PC-9 (cell line): ENCODE measurements around the gene NKX2-1. TPM values are rescaled to one million over a fixed set of nuclear protein-coding genes. Genes with fewer than 3 reads are reported as not detected.

Experiments used
- BruUV-seq: library from RNA; stranded (reverse); fragments of 400-500 nt; replicated peaks from 2 replicates; lab custom pipeline; 2021; lab: Mats Ljungman, UMichigan
- CTCF ChIA-PET: fragments of 300-600 bp; sonication (Branson Sonifier 250); formaldehyde crosslinking; loops from one replicate; lab custom pipeline; 2022; ENCODE audit warnings: antibody characterized with exemption; lab: Charles Lee
- POLR2A ChIA-PET: fragments of 300-600 bp; sonication (Branson Sonifier 250); formaldehyde crosslinking; loops from one replicate; lab custom pipeline; 2022; ENCODE audit warnings: antibody characterized with exemption; ENCODE audit not compliant: unreplicated experiment; lab: Charles Lee
- DNase-seq, 2 experiments: peaks; one replicate each; pipeline versions ENCODE4 v3.0.0 to v3.0.0-alpha.2; 2015 to 2022; ENCODE audit warnings: mixed read lengths in 1 of 2
- H2AFZ ChIP-seq: fragments of 200-600 bp; sonication (generic); 2 replicates; pipeline ENCODE4 v1.8.1; 2017; ENCODE audit warnings: antibody characterized with exemption
- H3F3A ChIP-seq: fragments of 200-600 bp; sonication (generic); 2 replicates; pipeline ENCODE4 v1.8.1; 2017; ENCODE audit warnings: antibody characterized with exemption, mild to moderate bottlenecking, low read depth; ENCODE audit not compliant: insufficient read depth
- H3K27ac ChIP-seq: fragments of 200-600 bp; sonication (generic); 2 replicates; pipeline ENCODE4 v1.6.1; 2016; ENCODE audit warnings: mixed run types
- H3K27me3 ChIP-seq: fragments of 200-600 bp; sonication (generic); 2 replicates; pipeline ENCODE4 v1.6.1; 2016; ENCODE audit warnings: low read depth, mixed run types; ENCODE audit not compliant: insufficient read depth
- H3K36me3 ChIP-seq: fragments of 200-600 bp; sonication (generic); 2 replicates; pipeline ENCODE4 v1.6.1; 2016; ENCODE audit warnings: low read depth, mixed run types
- H3K4me1 ChIP-seq: fragments of 200-600 bp; sonication (generic); replicated peaks from 2 replicates; pipeline ENCODE4 v1.6.1; 2016; ENCODE audit warnings: mixed run types; ENCODE audit not compliant: insufficient read depth
- H3K4me2 ChIP-seq: fragments of 200-600 bp; sonication (generic); 2 replicates; pipeline ENCODE4 v1.6.1; 2017; ENCODE audit warnings: mixed run types
- H3K4me3 ChIP-seq: fragments of 200-600 bp; sonication (generic); 2 replicates; pipeline ENCODE4 v1.6.1; 2016; ENCODE audit warnings: mixed run types
- H3K79me2 ChIP-seq: fragments of 200-600 bp; sonication (generic); 2 replicates; pipeline ENCODE4 v1.6.1; 2017; ENCODE audit warnings: low read depth, mixed run types
- H3K9me2 ChIP-seq: fragments of 200-600 bp; sonication (generic); 2 replicates; pipeline ENCODE4 v1.8.1; 2017; ENCODE audit warnings: mild to moderate bottlenecking; ENCODE audit not compliant: insufficient read depth
- H3K9me3 ChIP-seq: fragments of 200-600 bp; sonication (generic); 2 replicates; pipeline ENCODE4 v1.8.1; 2016; ENCODE audit warnings: low read depth; ENCODE audit not compliant: insufficient read depth
- H4K20me1 ChIP-seq: fragments of 200-600 bp; sonication (generic); 2 replicates; pipeline ENCODE4 v1.8.1; 2017; ENCODE audit not compliant: insufficient read depth
- EZH2 ChIP-seq: fragments of 200-600 bp; sonication (generic); IDR thresholded peaks from 2 replicates; pipeline ENCODE4 v1.8.0; 2017; ENCODE audit warnings: antibody characterized with exemption, low read depth
- intact Hi-C: fragments of 100-400 bp; cut with micrococcal nuclease; formaldehyde crosslinking; loops from one replicate; pipeline ENCODE4 v1.10.0; 2022; ENCODE audit not compliant: unreplicated experiment
- total RNA-seq: library from RNA; stranded (reverse); gene quantifications from 2 replicates; pipeline ENCODE4 v1.2.3, GENCODE V29; 2021
- TF ChIP-seq, protein P1 (sequence below): fragments of 200-600 bp; sonication (generic); conservative IDR thresholded peaks from 2 replicates; pipeline ENCODE4 v1.6.1; 2017; ENCODE audit warnings: mixed run types, antibody characterized with exemption, mild to moderate bottlenecking, moderate library complexity

The NKX2-1 gene
- total RNA-seq, 1 experiment from 2014 or later, result not detected

DNA sequence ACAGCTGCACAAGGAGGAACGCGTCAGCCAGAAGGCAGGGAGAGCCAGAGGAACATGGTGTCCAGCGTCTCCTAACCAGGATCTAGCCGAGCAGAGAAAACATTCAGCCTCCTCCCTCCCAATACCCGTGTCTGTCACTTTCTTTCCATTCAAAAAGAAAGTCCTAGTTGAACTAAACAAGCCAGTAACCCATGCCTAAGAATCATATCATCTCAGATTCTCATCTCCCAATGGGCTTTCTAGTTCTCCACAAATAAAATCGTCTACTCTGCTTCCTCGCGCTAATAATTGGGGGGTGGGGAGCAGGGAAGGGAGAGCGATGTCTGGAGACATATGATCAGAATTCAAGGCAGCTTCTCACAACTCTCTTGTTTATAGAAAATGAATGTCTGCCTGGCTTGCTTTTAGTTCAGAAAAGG, 7.4 kb downstream of the NKX2-1 start:
- BruUV-seq, result no TSS peak
- no peaks in the 10 kb centered on the region for H3K9me3 ChIP-seq
- no peaks in the 10 kb centered on the region for H3K79me2 ChIP-seq
- H3F3A ChIP-seq, result no peaks in the 10 kb centered on the region
- H2AFZ ChIP-seq, result no peak overlapping the region
- no peak overlapping the region for H3K4me2 ChIP-seq
- H3K36me3 ChIP-seq, result no peaks in the 10 kb centered on the region
- no peaks in the 10 kb centered on the region for H3K9me2 ChIP-seq
- ChIA-PET CTCF (no interaction called here), POLR2A (no interaction called here)
- H4K20me1 ChIP-seq, result no peaks in the 10 kb centered on the region
- H3K27ac ChIP-seq, result no peak overlapping the region
- TF ChIP-seq EZH2, result no peak
- TF ChIP-seq, protein P1, sequence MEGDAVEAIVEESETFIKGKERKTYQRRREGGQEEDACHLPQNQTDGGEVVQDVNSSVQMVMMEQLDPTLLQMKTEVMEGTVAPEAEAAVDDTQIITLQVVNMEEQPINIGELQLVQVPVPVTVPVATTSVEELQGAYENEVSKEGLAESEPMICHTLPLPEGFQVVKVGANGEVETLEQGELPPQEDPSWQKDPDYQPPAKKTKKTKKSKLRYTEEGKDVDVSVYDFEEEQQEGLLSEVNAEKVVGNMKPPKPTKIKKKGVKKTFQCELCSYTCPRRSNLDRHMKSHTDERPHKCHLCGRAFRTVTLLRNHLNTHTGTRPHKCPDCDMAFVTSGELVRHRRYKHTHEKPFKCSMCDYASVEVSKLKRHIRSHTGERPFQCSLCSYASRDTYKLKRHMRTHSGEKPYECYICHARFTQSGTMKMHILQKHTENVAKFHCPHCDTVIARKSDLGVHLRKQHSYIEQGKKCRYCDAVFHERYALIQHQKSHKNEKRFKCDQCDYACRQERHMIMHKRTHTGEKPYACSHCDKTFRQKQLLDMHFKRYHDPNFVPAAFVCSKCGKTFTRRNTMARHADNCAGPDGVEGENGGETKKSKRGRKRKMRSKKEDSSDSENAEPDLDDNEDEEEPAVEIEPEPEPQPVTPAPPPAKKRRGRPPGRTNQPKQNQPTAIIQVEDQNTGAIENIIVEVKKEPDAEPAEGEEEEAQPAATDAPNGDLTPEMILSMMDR, result no peak
- no peak overlapping the region for H3K4me3 ChIP-seq
- no peak for DNase-seq
- intact Hi-C loops, result no loop called here
- H3K27me3 ChIP-seq, result 0 out of 2 replicates have a peak, but pooled peaks cover 3% of the 10 kb centered on the region
- no peaks in the 10 kb centered on the region for H3K4me1 ChIP-seq

DNA sequence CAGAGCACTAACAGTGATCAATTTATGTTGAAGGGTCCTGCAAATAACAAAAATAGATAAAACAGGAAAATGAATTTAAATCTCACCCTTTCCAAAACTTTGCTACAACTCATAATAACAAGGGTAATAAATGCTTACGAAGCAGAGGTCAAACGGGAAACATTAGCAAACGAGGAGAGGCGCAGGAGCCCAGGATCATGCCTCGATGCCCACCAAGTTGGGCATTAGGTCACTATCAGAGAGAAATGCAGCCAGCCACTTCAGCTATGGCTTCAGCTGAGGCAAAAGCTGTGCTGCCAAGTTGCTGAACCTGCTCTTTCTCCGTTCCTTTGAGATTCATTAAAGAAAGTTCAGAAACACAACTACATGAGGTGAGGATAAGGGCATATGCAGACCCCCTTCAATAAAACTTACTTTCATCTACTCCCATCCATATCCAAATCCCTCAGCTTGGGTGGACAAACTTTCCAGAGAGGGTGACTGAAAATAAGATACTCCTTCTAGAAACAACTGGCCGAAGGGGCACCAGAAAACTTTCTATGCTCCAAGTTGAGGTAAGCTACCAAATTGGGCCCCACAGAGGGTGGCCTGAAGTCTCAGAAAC, 7.9 kb downstream of the NKX2-1 start:
- BruUV-seq, result no TSS peak
- 0 out of 2 replicates have a peak, but pooled peaks cover 3% of the 10 kb centered on the region for H3K27me3 ChIP-seq
- POLR2A ChIA-PET, result no interaction called here

DNA sequence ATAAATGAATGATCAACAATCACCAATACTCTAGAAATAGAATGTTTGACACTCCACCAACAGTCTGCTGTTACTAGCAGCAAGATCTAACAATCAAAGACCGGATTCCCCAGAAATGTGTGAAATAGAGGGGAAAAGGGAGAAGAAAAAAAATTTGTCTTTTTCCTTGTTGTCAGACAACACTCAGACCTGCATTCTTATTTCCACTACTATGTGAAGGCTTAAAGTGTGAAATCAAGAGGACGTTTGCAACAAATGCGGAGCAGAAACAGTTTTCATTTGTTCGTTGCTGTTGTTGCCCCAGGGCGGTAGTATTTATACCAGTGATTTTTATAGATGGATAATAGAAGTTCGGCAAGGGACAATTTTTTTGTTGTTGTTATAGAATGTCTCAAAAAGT, 9.2 kb downstream of the NKX2-1 start:
- intact Hi-C loops, result no loop called here
- DNase-seq, result no peak
- Histone ChIP-seq H3K79me2 (no peaks in the 10 kb centered on the region), H3K4me3 (no peak overlapping the region), H3K36me3 (no peaks in the 10 kb centered on the region), H3K4me2 (no peak overlapping the region), H4K20me1 (no peaks in the 10 kb centered on the region), H3K27me3 (0 out of 2 replicates have a peak, but pooled peaks cover 3% of the 10 kb centered on the region), H3K4me1 (no peaks in the 10 kb centered on the region), H3K9me3 (no peaks in the 10 kb centered on the region), H3F3A (no peaks in the 10 kb centered on the region), H2AFZ (no peak overlapping the region), H3K27ac (no peak overlapping the region), H3K9me2 (no peaks in the 10 kb centered on the region)
- TF ChIP-seq, protein P1, result no peak
- no peak for TF ChIP-seq EZH2
- CTCF ChIA-PET, result no interaction called here
- POLR2A ChIA-PET, result no interaction called here
- BruUV-seq, result no TSS peak

More for the DNA sequence above, 7.9 kb downstream of the NKX2-1 start:
- CTCF ChIA-PET, result no interaction called here
- no peak overlapping the region for H3K4me2 ChIP-seq
- no peaks in the 10 kb centered on the region for H3K9me2 ChIP-seq
- H3K79me2 ChIP-seq, result no peaks in the 10 kb centered on the region
- no peaks in the 10 kb centered on the region for H3K4me1 ChIP-seq
- H3K9me3 ChIP-seq, result no peaks in the 10 kb centered on the region
- intact Hi-C loops, result no loop called here
- no peak overlapping the region for H2AFZ ChIP-seq
- no peak overlapping the region for H3K4me3 ChIP-seq
- H3K36me3 ChIP-seq, result no peaks in the 10 kb centered on the region
- H3F3A ChIP-seq, result no peaks in the 10 kb centered on the region
- no peak for DNase-seq
- no peak for TF ChIP-seq EZH2
- H4K20me1 ChIP-seq, result no peaks in the 10 kb centered on the region
- H3K27ac ChIP-seq, result no peak overlapping the region
